H1 (cell line): ENCODE measurements around the gene GALNT4. TPM values are rescaled to one million over a fixed set of nuclear protein-coding genes. Genes with fewer than 3 reads are reported as not detected.

ENCODE experiments used
- CTCF ChIA-PET: fragments of 300-600 bp; sonication (Branson Sonifier 250); formaldehyde crosslinking; loops from one replicate; lab custom pipeline; 2021; ENCODE audit not compliant: partially characterized antibody; lab: Charles Lee
- POLR2A ChIA-PET: fragments of 300-600 bp; sonication (Branson Sonifier 250); formaldehyde crosslinking; loops from one replicate; lab custom pipeline; 2021; ENCODE audit warnings: inconsistent platforms; ENCODE audit not compliant: partially characterized antibody; lab: Charles Lee
- DNase-seq, 2 experiments: peaks; one replicate each; pipeline versions ENCODE4 v3.0.0 to v3.0.0-alpha.2; 2010 to 2022; ENCODE audit warnings: low spot score in 2 of 2, low read depth in 1 of 2, mixed read lengths in 1 of 2
- FAIRE-seq: peaks from 2 replicates; lab custom pipeline; 2011; peaks lifted over from hg19 to GRCh38; lab: Jason Lieb, UNC
- H2AFZ ChIP-seq: 2 replicates; pipeline ENCODE4 v1.8.1; 2012; ENCODE audit warnings: low read length, inconsistent platforms
- H2AK5ac ChIP-seq: 2 replicates; pipeline ENCODE4 v1.6.1; 2013; ENCODE audit warnings: low read depth, low read length
- H2BK120ac ChIP-seq: replicated peaks from 2 replicates; pipeline ENCODE3; 2013; ENCODE audit warnings: low read depth, low read length, inconsistent platforms
- H2BK12ac ChIP-seq: 2 replicates; pipeline ENCODE4 v1.6.1; 2013; ENCODE audit warnings: low read depth, low read length
- H2BK15ac ChIP-seq: 2 replicates; pipeline ENCODE4 v1.6.1; 2013; ENCODE audit warnings: low read length
- H2BK20ac ChIP-seq: 2 replicates; pipeline ENCODE4 v1.6.1; 2013; ENCODE audit warnings: low read length
- H2BK5ac ChIP-seq: 2 replicates; pipeline ENCODE4 v1.6.1; 2013; ENCODE audit warnings: low read depth, low read length
- H3K14ac ChIP-seq: 2 replicates; pipeline ENCODE4 v1.6.1; 2013; ENCODE audit warnings: inconsistent platforms; ENCODE audit not compliant: insufficient read length
- H3K18ac ChIP-seq: 2 replicates; pipeline ENCODE4 v1.6.1; 2013; ENCODE audit warnings: low read length; ENCODE audit errors: extremely low read depth
- H3K23ac ChIP-seq: 2 replicates; pipeline ENCODE4 v1.6.1; 2013; ENCODE audit warnings: inconsistent platforms; ENCODE audit not compliant: insufficient read length
- H3K23me2 ChIP-seq: 2 replicates; pipeline ENCODE4 v1.6.1; 2013; ENCODE audit warnings: low read depth, low read length
- H3K27ac ChIP-seq: 2 replicates; pipeline ENCODE4 v1.6.1; 2011; ENCODE audit warnings: low read depth, low read length, inconsistent platforms
- H3K27me3 ChIP-seq, 4 experiments: replicated peaks in 1 of 4; 1 replicate in 1 of 4; 2 replicates in 3 of 4; pipeline versions ENCODE4 v1.6.1 to v1.8.1; 2011 to 2013; ENCODE audit warnings: low read length in 3 of 4, mild to moderate bottlenecking in 3 of 4, inconsistent platforms in 2 of 4, mixed read lengths in 2 of 4, moderate library complexity in 1 of 4; ENCODE audit not compliant: control insufficient read depth in 3 of 4, insufficient read depth in 3 of 4; ENCODE audit errors: extremely low read depth in 1 of 4
- H3K36me3 ChIP-seq, 4 experiments: 2 replicates each; pipeline versions ENCODE4 v1.6.1 to v1.8.1; 2011 to 2013; ENCODE audit warnings: mild to moderate bottlenecking in 4 of 4, low read length in 3 of 4, moderate library complexity in 2 of 4, control low read depth in 1 of 4, inconsistent platforms in 1 of 4; ENCODE audit not compliant: insufficient read depth in 4 of 4, control insufficient read depth in 2 of 4
- H3K4ac ChIP-seq: replicated peaks from 2 replicates; pipeline ENCODE3; 2013; ENCODE audit warnings: low read length, low read depth, mixed read lengths, inconsistent platforms; ENCODE audit not compliant: insufficient read length
- H3K4me1 ChIP-seq, 4 experiments: replicated peaks in 1 of 4; 1 replicate in 1 of 4; 2 replicates in 3 of 4; pipeline versions ENCODE4 v1.6.1 to v1.8.1; 2011 to 2013; ENCODE audit warnings: low read length in 3 of 4, inconsistent platforms in 2 of 4, mixed read lengths in 1 of 4; ENCODE audit not compliant: insufficient read depth in 4 of 4, control insufficient read depth in 3 of 4
- H3K4me2 ChIP-seq, 2 experiments: 2 replicates each; pipeline versions ENCODE4 v1.6.1 to v1.8.1; 2011 to 2013; ENCODE audit warnings: low read depth in 2 of 2, low read length in 2 of 2, control low read depth in 1 of 2, inconsistent platforms in 1 of 2, mild to moderate bottlenecking in 1 of 2; ENCODE audit not compliant: insufficient read depth in 1 of 2
- H3K4me3 ChIP-seq, 4 experiments: fragments of 200-600, 300-600 bp in 1 of 4; sonication (generic), shearing (Covaris generic), sonication (Bioruptor Twin) in 1 of 4; 2 replicates each; pipeline versions ENCODE4 v1.5.1 to v1.8.1; 2011 to 2016; ENCODE audit warnings: low read length in 4 of 4, low read depth in 3 of 4, control low read depth in 2 of 4, inconsistent platforms in 2 of 4, mild to moderate bottlenecking in 2 of 4, mixed read lengths in 1 of 4, moderate library complexity in 1 of 4; ENCODE audit not compliant: insufficient read depth in 2 of 4; ENCODE audit errors: extremely low read depth in 1 of 4
- H3K56ac ChIP-seq: replicated peaks from 2 replicates; pipeline ENCODE3; 2013; ENCODE audit warnings: low read depth, mild to moderate bottlenecking, mixed read lengths, low read length, inconsistent platforms; ENCODE audit not compliant: insufficient read length
- H3K79me1 ChIP-seq: 2 replicates; pipeline ENCODE4 v1.6.1; 2013; ENCODE audit warnings: low read depth, low read length, control low read depth
- H3K79me2 ChIP-seq, 2 experiments: 2 replicates each; pipeline versions ENCODE4 v1.6.1 to v1.8.1; 2012 to 2013; ENCODE audit warnings: low read length in 2 of 2, mild to moderate bottlenecking in 2 of 2, inconsistent platforms in 1 of 2; ENCODE audit not compliant: insufficient read depth in 2 of 2, control insufficient read depth in 1 of 2
- H3K9ac ChIP-seq, 4 experiments: replicated peaks in 1 of 4; 1 replicate in 1 of 4; 2 replicates in 3 of 4; pipeline versions ENCODE4 v1.6.1 to v1.8.1; 2011 to 2013; ENCODE audit warnings: low read depth in 3 of 4, low read length in 3 of 4, control low read depth in 2 of 4, mild to moderate bottlenecking in 2 of 4, moderate library complexity in 2 of 4, inconsistent platforms in 1 of 4; ENCODE audit errors: extremely low read depth in 1 of 4
- H3K9me3 ChIP-seq, 2 experiments: 2 replicates each; pipeline versions ENCODE4 v1.6.1 to v1.8.1; 2012 to 2013; ENCODE audit warnings: mild to moderate bottlenecking in 2 of 2, moderate library complexity in 2 of 2, control low read depth in 1 of 2, inconsistent platforms in 1 of 2, low read depth in 1 of 2, low read length in 1 of 2, mixed read lengths in 1 of 2; ENCODE audit not compliant: insufficient read depth in 2 of 2
- H4K20me1 ChIP-seq, 2 experiments: replicated peaks in 1 of 2; 2 replicates each; pipeline versions ENCODE3 to v1.8.1; 2011 to 2013; ENCODE audit warnings: inconsistent platforms in 2 of 2, low read length in 2 of 2, mild to moderate bottlenecking in 1 of 2; ENCODE audit not compliant: insufficient read depth in 2 of 2, control insufficient read depth in 1 of 2
- H4K5ac ChIP-seq: 2 replicates; pipeline ENCODE4 v1.6.1; 2013; ENCODE audit warnings: low read length, low read depth, mixed read lengths, inconsistent platforms; ENCODE audit not compliant: insufficient read length
- H4K8ac ChIP-seq: 2 replicates; pipeline ENCODE4 v1.8.0; 2013; ENCODE audit warnings: mild to moderate bottlenecking, moderate library complexity, low read length, inconsistent platforms; ENCODE audit not compliant: insufficient read depth; ENCODE audit errors: extremely low read depth
- H4K91ac ChIP-seq: replicated peaks from 2 replicates; pipeline ENCODE3; 2013; ENCODE audit warnings: low read length, mixed read lengths, inconsistent platforms; ENCODE audit not compliant: insufficient read length
- ATF3 ChIP-seq: IDR thresholded peaks from 2 replicates; pipeline ENCODE4 v1.6.1; 2011; ENCODE audit warnings: low read depth, mild to moderate bottlenecking, low read length; ENCODE audit not compliant: insufficient read depth
- CTBP2 ChIP-seq: IDR thresholded peaks from 2 replicates; pipeline ENCODE4 v1.7.0; 2011; ENCODE audit warnings: borderline replicate concordance, mild to moderate bottlenecking, moderate library complexity, mixed read lengths, low read length; ENCODE audit not compliant: insufficient read depth, insufficient read length
- E2F6 ChIP-seq: IDR thresholded peaks from 2 replicates; pipeline ENCODE4 v1.6.1; 2012; ENCODE audit warnings: inconsistent platforms
- KDM4A ChIP-seq: IDR thresholded peaks from one replicate; pipeline ENCODE4 v1.7.1; 2012; ENCODE audit warnings: low read depth, mild to moderate bottlenecking, moderate library complexity, low read length, inconsistent platforms; ENCODE audit not compliant: severe bottlenecking
- PHF8 ChIP-seq: fragments of 200-600 bp; sonication (generic); conservative IDR thresholded peaks from 2 replicates; pipeline ENCODE4 v1.7.1; 2012; ENCODE audit warnings: low read depth, mild to moderate bottlenecking, inconsistent platforms, low read length, moderate library complexity
- POU5F1 ChIP-seq: IDR thresholded peaks from 2 replicates; pipeline ENCODE4 v1.6.1; 2011; ENCODE audit warnings: low read depth, mild to moderate bottlenecking, low read length, moderate library complexity
- RFX5 ChIP-seq: IDR thresholded peaks from 2 replicates; pipeline ENCODE4 v1.6.1; 2011; ENCODE audit warnings: low read depth, low read length, improper control_type of control experiment, borderline replicate concordance
- RNF2 ChIP-seq: fragments of 200-900, 300-1000 bp; sonication (generic); IDR thresholded peaks from 2 replicates; pipeline ENCODE4 v1.7.1; 2016; ENCODE audit warnings: borderline replicate concordance, low read depth, mild to moderate bottlenecking, antibody characterized with exemption, low read length; ENCODE audit not compliant: poor library complexity, severe bottlenecking; ENCODE audit errors: missing control alignments
- RXRA ChIP-seq: IDR thresholded peaks from 2 replicates; pipeline ENCODE4 v1.6.1; 2011; ENCODE audit warnings: low read depth, mild to moderate bottlenecking, low read length, moderate library complexity; ENCODE audit not compliant: insufficient read depth
- WGBS, 2 experiments: shearing (Covaris generic) in 1 of 2; methylation state at CpG; one replicate each; pipeline versions ENCODE4 v1.1.6 to v1.1.7; 2013 to 2015; ENCODE audit warnings: low lambda C conversion rate in 2 of 2, mixed read lengths in 2 of 2, inconsistent platforms in 1 of 2, low coverage in 1 of 2, missing lambda C conversion rate in 1 of 2; ENCODE audit not compliant: insufficient replicate concordance in 2 of 2, insufficient coverage in 1 of 2, insufficient read length in 1 of 2; ENCODE audit errors: extremely low coverage in 1 of 2, missing lambda C conversion rate in 1 of 2; 5-methylcytosine and 5-hydroxymethylcytosine counted together
- polyA plus RNA-seq, 7 experiments: library from polyadenylated mRNA; depleted of rRNA in 3 of 7; stranded (reverse) in 5 of 7; unstranded in 2 of 7; fragments of >200 nt in 5 of 7; fragments of 200-250 nt in 2 of 7; gene quantifications; 1 replicate in 5 of 7; 2 replicates in 1 of 7; 4 replicates in 1 of 7; pipeline versions ENCODE4 v1.2.1 to v1.2.3, GENCODE V29; 2011 to 2013; ENCODE audit warnings: missing spikeins in 2 of 7, mixed read lengths in 2 of 7
- total RNA-seq: library from RNA; stranded (reverse); fragmentation: NEBNext Ultra II Directional; extraction: Animal tissue kit (Norgen Biotek cat#: 25700); gene quantifications from 2 replicates; pipeline ENCODE4 v1.2.1, GENCODE V29; 2021

Gene GALNT4
- total and polyA plus RNA-seq, 2 of the 8 experiments (the other 6 are each of a cell fraction or from before 2014, with no cell fraction given): 0.45 to 3.3 TPM

GRCh38 chr12:89525305-89525823, 768 bp upstream of the GALNT4 start:
- no peak overlapping the region for H3K27ac ChIP-seq
- TF ChIP-seq PHF8 (0 out of 2 replicates have a peak, but pooled peaks have one; percentile 51), RNF2 (peak; percentile 40), CTBP2 (peak; percentile 18), E2F6 (no peak; the same call in 1 of the 2 replicates), RFX5 (no peak), ATF3 (no peak), KDM4A (peak; percentile 88), POU5F1 (0 out of 2 replicates have a peak, but pooled peaks have one; percentile 46), RXRA (no peak)

More at GRCh38 chr12:89525305-89525823, 768 bp upstream of the GALNT4 start:
- H2BK120ac ChIP-seq: no peak overlapping the region
- no peak overlapping the region for H2BK20ac ChIP-seq
- H3K18ac ChIP-seq: no peak overlapping the region
- H3K23ac ChIP-seq: no peak overlapping the region
- peaks cover 13% of the 10 kb centered on the region for H3K23me2 ChIP-seq
- no peaks in the 10 kb centered on the region for H3K27me3 ChIP-seq
- no peak overlapping the region for H2AK5ac ChIP-seq
- H2AFZ ChIP-seq: 0 out of 2 replicates have a peak overlapping the region, but pooled peaks have one; percentile 100
- no peak overlapping the region for H4K91ac ChIP-seq
- peaks cover 0 to 3% (median 1%) of the 10 kb centered on the region in 4 experiments; a peak in 2 of 7 replicates for H3K4me1 ChIP-seq
- FAIRE-seq: no peak
- no peak overlapping the region for H2BK15ac ChIP-seq
- H3K9me3 ChIP-seq: no peaks in the 10 kb centered on the region
- 1% methylated on average over 41 of the region's 53 CpGs; no CpG with 5 or more reads in 1 of the 2 experiments for WGBS, 2 experiments
- no peak overlapping the region for H3K56ac ChIP-seq
- H4K5ac ChIP-seq: no peak overlapping the region
- H3K14ac ChIP-seq: no peak overlapping the region
- H4K8ac ChIP-seq: no peak overlapping the region; the same call in none of the 2 replicates
- CTCF ChIA-PET: interaction anchor here (0.6 to 11.1 kb wide), 17 partner anchors 10 to 870 kb away, joined by 3 to 96 read pairs (median 5); no protein-coding TSS in a partner anchor
- H4K20me1 ChIP-seq: no peaks in the 10 kb centered on the region
- H3K4me3 ChIP-seq: peak overlapping the region; percentile 76 to 92 (median 84)
- no peak overlapping the region for H3K4ac ChIP-seq
- 0 out of 4 replicates have a peak, but pooled peaks cover 0 to 10% of the 10 kb centered on the region in 2 experiments for H3K79me2 ChIP-seq
- no peaks in the 10 kb centered on the region; the same call in 1 of the 2 replicates for H3K79me1 ChIP-seq
- DNase-seq: peak in 1 of 2 experiments; percentile 78
- peak overlapping the region; percentile 59 to 83 for H3K4me2 ChIP-seq
- H3K36me3 ChIP-seq: peaks cover 0 to 3% (median 0%) of the 10 kb centered on the region in 4 experiments; a peak in 1 of 8 replicates
- POLR2A ChIA-PET: interaction anchor here (0.6 to 2.1 kb wide), 6 partner anchors 12 to 423 kb away, joined by 3 to 7 read pairs (median 5); partner anchors contain the start of genes ATP2B1 and DUSP6
- 0 out of 2 replicates have a peak overlapping the region, but pooled peaks have one; percentile 80 for H2BK5ac ChIP-seq
- H3K9ac ChIP-seq: peak overlapping the region in 2 of 4 experiments; percentile 35 to 40; a peak in 3 of 7 replicates
- no peak overlapping the region for H2BK12ac ChIP-seq
